HG03439 (cell line): ENCODE data around the gene SMIM10L1.

Experiments
- ATAC-seq: cut with Tn5 transposase; IDR thresholded peaks from one replicate; pipeline ENCODE4 v1.9.1; 2021; ENCODE audit warnings: mild to moderate bottlenecking, moderate library complexity; ENCODE audit not compliant: unreplicated experiment

SMIM10L1 gene

GRCh38 chr12:11183011-11183410 is 12.0 kb downstream of the SMIM10L1 start:
- ATAC-seq: no peak

GRCh38 chr12:11186837-11187236 is 15.8 kb downstream of the SMIM10L1 start, which contains the start of gene TAS2R42:
Gene TAS2R42, minus strand, starts transcription at chr12:11186937. Its CDS starts 0 bp downstream, at chr12:11186937.
- no peak for ATAC-seq

GRCh38 chr12:11202811-11203210 is 31.8 kb downstream of the SMIM10L1 start:
- no peak for ATAC-seq

- no peak for ATAC-seq
Observed at GRCh38 chr12:11204173-11204572, 33.2 kb downstream of the SMIM10L1 start.

- no peak for ATAC-seq
Observed at GRCh38 chr12:11209113-11209512, 38.1 kb downstream of the SMIM10L1 start.
